Neural cell (in vitro differentiated cells): ENCODE measurements around the gene MFSD6L. TPM values are rescaled to one million over a fixed set of nuclear protein-coding genes. Genes with fewer than 3 reads are reported as not detected.

Experiments
- H2AFZ ChIP-seq: fragments of 200-600, 300-800 bp; sonication (generic), shearing (Covaris generic); 2 replicates; pipeline ENCODE4 v1.6.0; 2014; ENCODE audit warnings: low read depth, mild to moderate bottlenecking, antibody characterized with exemption, low read length, moderate library complexity
- H3F3A ChIP-seq: fragments of 200-600 bp; shearing (Covaris generic); 2 replicates; pipeline ENCODE4 v1.6.1; 2016; ENCODE audit warnings: mild to moderate bottlenecking, moderate library complexity, mixed read lengths, antibody characterized with exemption, low read length; ENCODE audit not compliant: insufficient read depth, poor library complexity, severe bottlenecking
- H3K27ac ChIP-seq: fragments of 200-600, 300-800 bp; sonication (generic), shearing (Covaris generic); 2 replicates; pipeline ENCODE4 v1.5.1; 2014; ENCODE audit warnings: mild to moderate bottlenecking, low read length, moderate library complexity
- H3K27me3 ChIP-seq: fragments of 300-800, 200-600 bp; sonication (generic), shearing (Covaris generic); 2 replicates; pipeline ENCODE4 v1.6.0; 2014; ENCODE audit warnings: mild to moderate bottlenecking, low read depth, low read length, moderate library complexity; ENCODE audit not compliant: insufficient read depth
- H3K36me3 ChIP-seq: fragments of 300-800, 200-600 bp; sonication (generic), shearing (Covaris generic); 2 replicates; pipeline ENCODE4 v1.5.1; 2014; ENCODE audit warnings: mild to moderate bottlenecking, antibody characterized with exemption, low read length, moderate library complexity; ENCODE audit not compliant: insufficient read depth
- H3K4me2 ChIP-seq: fragments of 300-800, 200-600 bp; sonication (generic), shearing (Covaris generic); 2 replicates; pipeline ENCODE4 v1.6.0; 2014; ENCODE audit warnings: mild to moderate bottlenecking, low read length
- H3K4me3 ChIP-seq: fragments of 300-800, 200-600 bp; sonication (generic), shearing (Covaris generic); 2 replicates; pipeline ENCODE4 v1.5.1; 2014; ENCODE audit warnings: mild to moderate bottlenecking, low read length, moderate library complexity
- H3K79me2 ChIP-seq: fragments of 200-600 bp; shearing (Covaris generic); replicated peaks from 2 replicates; pipeline ENCODE4 v1.6.0; 2014; ENCODE audit warnings: mild to moderate bottlenecking, low read length, moderate library complexity; ENCODE audit not compliant: insufficient read depth
- H3K9ac ChIP-seq: fragments of 300-800, 200-600 bp; sonication (generic), shearing (Covaris generic); 2 replicates; pipeline ENCODE4 v1.6.1; 2016; ENCODE audit warnings: mild to moderate bottlenecking, low read length, mixed read lengths
- H3K9me2 ChIP-seq: fragments of 200-600 bp; shearing (Covaris generic); 2 replicates; pipeline ENCODE4 v1.6.1; 2016; ENCODE audit warnings: mild to moderate bottlenecking, low read length, mixed read lengths; ENCODE audit not compliant: insufficient read depth
- H3K9me3 ChIP-seq: fragments of 200-600, 300-800 bp; sonication (generic), shearing (Covaris generic); 2 replicates; pipeline ENCODE4 v1.6.1; 2016; ENCODE audit warnings: mild to moderate bottlenecking, mixed run types, low read length, moderate library complexity, mixed read lengths
- H4K20me1 ChIP-seq: fragments of 200-600 bp; shearing (Covaris generic); 2 replicates; pipeline ENCODE4 v1.6.1; 2016; ENCODE audit warnings: mild to moderate bottlenecking, mixed run types; ENCODE audit not compliant: insufficient read depth
- CTCF ChIP-seq: fragments of 450-650 bp; IDR thresholded peaks from 2 replicates; pipeline ENCODE4 v1.5.1; 2014; ENCODE audit warnings: antibody characterized with exemption, mild to moderate bottlenecking, moderate library complexity; ENCODE audit not compliant: poor library complexity, severe bottlenecking
- EZH2 ChIP-seq: fragments of 200-600, 300-800 bp; shearing (Covaris generic), sonication (generic); IDR thresholded peaks from 2 replicates; pipeline ENCODE4 v1.6.1; 2014; ENCODE audit warnings: antibody characterized with exemption, low read length, borderline replicate concordance, mild to moderate bottlenecking; ENCODE audit not compliant: insufficient read depth, poor library complexity, severe bottlenecking
- MXI1 ChIP-seq: fragments of 450-650 bp; conservative IDR thresholded peaks from 2 replicates; pipeline ENCODE4 v1.6.1; 2014; ENCODE audit warnings: antibody characterized with exemption, mild to moderate bottlenecking; ENCODE audit not compliant: poor library complexity, severe bottlenecking
- POLR2AphosphoS5 ChIP-seq: IDR thresholded peaks from 2 replicates; pipeline ENCODE4 v1.6.1; 2012
- RAD21 ChIP-seq: fragments of 450-650 bp; conservative IDR thresholded peaks from 2 replicates; pipeline ENCODE4 v1.6.1; 2014; ENCODE audit warnings: antibody characterized with exemption, mild to moderate bottlenecking, moderate library complexity
- SMC3 ChIP-seq: fragments of 450-650 bp; conservative IDR thresholded peaks from 2 replicates; pipeline ENCODE4 v1.6.1; 2014; ENCODE audit warnings: antibody characterized with exemption, mild to moderate bottlenecking, moderate library complexity; ENCODE audit not compliant: poor library complexity
- TAF1 ChIP-seq: IDR thresholded peaks from 2 replicates; pipeline ENCODE4 v1.6.1; 2012; ENCODE audit warnings: low read depth
- polyA plus RNA-seq: library from polyadenylated mRNA; depleted of rRNA; stranded (reverse); fragments of >200 nt; gene quantifications from 2 replicates; pipeline ENCODE4 v1.2.3, GENCODE V29; 2014
- TF ChIP-seq, protein P1 (sequence below): IDR thresholded peaks from 2 replicates; pipeline ENCODE4 v1.6.1; 2012; ENCODE audit warnings: borderline replicate concordance

Gene MFSD6L
- polyA plus RNA-seq, 1 donor from 2014 or later: not detected

GRCh38 chr17:8839410-8839935 is 40.3 kb upstream of the MFSD6L start:
- Histone ChIP-seq H3K36me3 (no peaks in the 10 kb centered on the region), H3K9ac (no peak overlapping the region), H3K4me2 (no peak overlapping the region), H3K27ac (no peak overlapping the region), H4K20me1 (no peaks in the 10 kb centered on the region), H2AFZ (no peak overlapping the region), H3F3A (no peaks in the 10 kb centered on the region), H3K79me2 (no peaks in the 10 kb centered on the region), H3K9me2 (no peaks in the 10 kb centered on the region), H3K27me3 (no peaks in the 10 kb centered on the region), H3K9me3 (no peaks in the 10 kb centered on the region), H3K4me3 (no peak overlapping the region)
- TF ChIP-seq MXI1: no peak
- no peak for TF ChIP-seq EZH2
- TF ChIP-seq POLR2AphosphoS5: no peak
- TF ChIP-seq SMC3: no peak
- TF ChIP-seq, protein P1, sequence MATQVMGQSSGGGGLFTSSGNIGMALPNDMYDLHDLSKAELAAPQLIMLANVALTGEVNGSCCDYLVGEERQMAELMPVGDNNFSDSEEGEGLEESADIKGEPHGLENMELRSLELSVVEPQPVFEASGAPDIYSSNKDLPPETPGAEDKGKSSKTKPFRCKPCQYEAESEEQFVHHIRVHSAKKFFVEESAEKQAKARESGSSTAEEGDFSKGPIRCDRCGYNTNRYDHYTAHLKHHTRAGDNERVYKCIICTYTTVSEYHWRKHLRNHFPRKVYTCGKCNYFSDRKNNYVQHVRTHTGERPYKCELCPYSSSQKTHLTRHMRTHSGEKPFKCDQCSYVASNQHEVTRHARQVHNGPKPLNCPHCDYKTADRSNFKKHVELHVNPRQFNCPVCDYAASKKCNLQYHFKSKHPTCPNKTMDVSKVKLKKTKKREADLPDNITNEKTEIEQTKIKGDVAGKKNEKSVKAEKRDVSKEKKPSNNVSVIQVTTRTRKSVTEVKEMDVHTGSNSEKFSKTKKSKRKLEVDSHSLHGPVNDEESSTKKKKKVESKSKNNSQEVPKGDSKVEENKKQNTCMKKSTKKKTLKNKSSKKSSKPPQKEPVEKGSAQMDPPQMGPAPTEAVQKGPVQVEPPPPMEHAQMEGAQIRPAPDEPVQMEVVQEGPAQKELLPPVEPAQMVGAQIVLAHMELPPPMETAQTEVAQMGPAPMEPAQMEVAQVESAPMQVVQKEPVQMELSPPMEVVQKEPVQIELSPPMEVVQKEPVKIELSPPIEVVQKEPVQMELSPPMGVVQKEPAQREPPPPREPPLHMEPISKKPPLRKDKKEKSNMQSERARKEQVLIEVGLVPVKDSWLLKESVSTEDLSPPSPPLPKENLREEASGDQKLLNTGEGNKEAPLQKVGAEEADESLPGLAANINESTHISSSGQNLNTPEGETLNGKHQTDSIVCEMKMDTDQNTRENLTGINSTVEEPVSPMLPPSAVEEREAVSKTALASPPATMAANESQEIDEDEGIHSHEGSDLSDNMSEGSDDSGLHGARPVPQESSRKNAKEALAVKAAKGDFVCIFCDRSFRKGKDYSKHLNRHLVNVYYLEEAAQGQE: no peak
- TF ChIP-seq RAD21: no peak
- no peak for TF ChIP-seq CTCF

DNA sequence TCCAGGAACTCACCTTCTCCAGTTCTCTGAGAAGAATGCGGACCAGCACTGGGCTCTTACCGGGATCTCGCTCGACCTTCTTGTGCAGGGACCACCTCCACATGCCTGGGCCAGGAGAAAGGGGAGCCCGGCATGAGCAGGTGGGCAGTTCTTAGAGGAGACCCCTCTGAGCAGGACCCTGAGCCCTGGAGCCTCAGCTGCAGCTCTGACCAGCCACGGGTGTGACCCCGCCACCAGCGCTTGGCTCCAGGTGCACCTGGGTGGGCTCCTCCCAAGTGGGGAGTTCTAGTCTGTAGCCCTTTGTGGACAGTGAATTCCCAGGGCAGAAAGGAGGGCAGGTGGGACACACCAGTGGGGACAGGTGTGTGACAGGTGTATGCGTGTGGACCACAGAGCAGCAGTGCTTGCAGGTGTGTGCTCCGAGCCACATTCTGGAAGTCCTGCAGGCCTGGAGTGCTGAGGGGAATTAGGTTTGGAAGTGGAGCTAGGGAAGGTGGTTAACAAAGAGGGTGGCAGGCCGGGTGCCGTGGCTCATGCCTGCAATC is 39.5 kb upstream of the MFSD6L start:
- H3K4me3 ChIP-seq: no peak overlapping the region
- H3K27me3 ChIP-seq: no peaks in the 10 kb centered on the region
- no peaks in the 10 kb centered on the region for H3K36me3 ChIP-seq
- no peak overlapping the region for H2AFZ ChIP-seq
- no peak overlapping the region for H3K9ac ChIP-seq
- H3F3A ChIP-seq: no peaks in the 10 kb centered on the region
- no peak overlapping the region for H3K4me2 ChIP-seq
- H3K79me2 ChIP-seq: no peaks in the 10 kb centered on the region
- H4K20me1 ChIP-seq: no peaks in the 10 kb centered on the region
- no peaks in the 10 kb centered on the region for H3K9me3 ChIP-seq
- H3K9me2 ChIP-seq: no peaks in the 10 kb centered on the region
- TF ChIP-seq CTCF: no peak
- TF ChIP-seq, protein P1: no peak
- no peak for TF ChIP-seq MXI1
- no peak for TF ChIP-seq POLR2AphosphoS5
- TF ChIP-seq TAF1: no peak
- TF ChIP-seq SMC3: no peak
- TF ChIP-seq EZH2: no peak
- TF ChIP-seq RAD21: no peak
- no peak overlapping the region for H3K27ac ChIP-seq
